SK-N-SH treated with all-trans-retinoic acid at 6 μM for 48 hours (cell line): ENCODE data around the gene NAALADL2.

Experiments
- ATAC-seq: fragments of 200-7000 bp; cut with Tn5 transposase; 3 replicates; pipeline ENCODE4 v1.9.1; 2020; ENCODE audit warnings: mild to moderate bottlenecking, moderate library complexity
- CREB5 ChIP-seq: fragments of 250-450 bp; sonication (Bioruptor Pico); IDR thresholded peaks from 2 replicates; pipeline ENCODE4 v1.5.1; 2020; ENCODE audit warnings: low read depth, mild to moderate bottlenecking, moderate library complexity
- CSDC2 ChIP-seq: fragments of 250-450 bp; sonication (Bioruptor Pico); IDR thresholded peaks from 2 replicates; pipeline ENCODE4 v1.5.0; 2020; ENCODE audit warnings: mild to moderate bottlenecking, moderate library complexity
- CSRNP3 ChIP-seq: fragments of 250-450 bp; sonication (Bioruptor Pico); IDR thresholded peaks from 2 replicates; pipeline ENCODE4 v1.5.1; 2021; ENCODE audit warnings: mild to moderate bottlenecking, moderate library complexity
- ESRRG ChIP-seq: fragments of 250-450 bp; sonication (Bioruptor Pico); IDR thresholded peaks from 2 replicates; pipeline ENCODE4 v1.6.1; 2021; ENCODE audit warnings: mild to moderate bottlenecking
- GLIS3 ChIP-seq: fragments of 250-450 bp; sonication (Bioruptor Pico); IDR thresholded peaks from 2 replicates; pipeline ENCODE4 v1.5.0; 2020; ENCODE audit warnings: mild to moderate bottlenecking, moderate library complexity
- POU6F1 ChIP-seq: fragments of 250-450 bp; sonication (Bioruptor Pico); IDR thresholded peaks from 2 replicates; pipeline ENCODE4 v1.8.0; 2021; ENCODE audit warnings: low read depth, mild to moderate bottlenecking, moderate library complexity, borderline replicate concordance
- PPARA ChIP-seq: fragments of 250-450 bp; sonication (Bioruptor Pico); IDR thresholded peaks from 2 replicates; pipeline ENCODE4 v1.5.0; 2020; ENCODE audit warnings: mild to moderate bottlenecking, borderline replicate concordance
- RARB ChIP-seq: fragments of 250-450 bp; sonication (Bioruptor Pico); IDR thresholded peaks from 2 replicates; pipeline ENCODE4 v1.8.0; 2021; ENCODE audit warnings: mild to moderate bottlenecking, moderate library complexity
- SNAI2 ChIP-seq: fragments of 250-450 bp; sonication (Bioruptor Pico); IDR thresholded peaks from 2 replicates; pipeline ENCODE4 v1.5.0; 2020; ENCODE audit warnings: mild to moderate bottlenecking, moderate library complexity
- TCF4 ChIP-seq: fragments of 250-450 bp; sonication (Bioruptor Pico); IDR thresholded peaks from 2 replicates; pipeline ENCODE4 v1.8.0; 2021; ENCODE audit warnings: mild to moderate bottlenecking, moderate library complexity, borderline replicate concordance
- TOX ChIP-seq: fragments of 250-450 bp; sonication (Bioruptor Pico); IDR thresholded peaks from 2 replicates; pipeline ENCODE4 v1.8.0; 2021; ENCODE audit warnings: mild to moderate bottlenecking, moderate library complexity, borderline replicate concordance
- TSHZ2 ChIP-seq: fragments of 250-450 bp; sonication (Bioruptor Pico); IDR thresholded peaks from 2 replicates; pipeline ENCODE4 v1.5.0; 2020; ENCODE audit warnings: mild to moderate bottlenecking, moderate library complexity
- ZFP3 ChIP-seq: fragments of 250-450 bp; sonication (Bioruptor Pico); IDR thresholded peaks from 2 replicates; pipeline ENCODE4 v1.5.0; 2020; ENCODE audit warnings: mild to moderate bottlenecking, moderate library complexity
- ZFP30 ChIP-seq: fragments of 450-650 bp; formaldehyde crosslinking; IDR thresholded peaks from 2 replicates; pipeline ENCODE4 v1.5.0; 2022; ENCODE audit warnings: mild to moderate bottlenecking, moderate library complexity
- ZNF565 ChIP-seq: fragments of 450-650 bp; formaldehyde crosslinking; conservative IDR thresholded peaks from 2 replicates; pipeline ENCODE4 v1.5.0; 2020; ENCODE audit warnings: low read depth, mild to moderate bottlenecking, moderate library complexity
- ZNF70 ChIP-seq: fragments of 450-650 bp; formaldehyde crosslinking; IDR thresholded peaks from 2 replicates; pipeline ENCODE4 v1.5.0; 2020; ENCODE audit warnings: mild to moderate bottlenecking, moderate library complexity
- ZNF8 ChIP-seq: fragments of 450-650 bp; formaldehyde crosslinking; IDR thresholded peaks from 2 replicates; pipeline ENCODE4 v1.5.0; 2020; ENCODE audit warnings: mild to moderate bottlenecking, moderate library complexity

NAALADL2 gene

GRCh38 chr3:175511219-175511785 lies 652.2 kb downstream of the NAALADL2 start:
- no peak for ATAC-seq

GRCh38 chr3:175512700-175513099 lies 653.6 kb downstream of the NAALADL2 start:
- no peak for ATAC-seq

More at GRCh38 chr3:175511219-175511785, 652.2 kb downstream of the NAALADL2 start:
- no peak for TF ChIP-seq RARB (CRISPR knock-in tag)
- no peak for TF ChIP-seq CSDC2 (CRISPR knock-in tag)
- TF ChIP-seq ZFP3 (CRISPR knock-in tag) = no peak
- no peak for TF ChIP-seq ZFP30 (CRISPR knock-in tag)
- TF ChIP-seq PPARA (CRISPR knock-in tag) = no peak

GRCh38 chr3:175518459-175518858 lies 659.3 kb downstream of the NAALADL2 start:
- ATAC-seq = no peak
- TF ChIP-seq POU6F1 (CRISPR knock-in tag) = no peak
- no peak for TF ChIP-seq ZNF8 (CRISPR knock-in tag)
- no peak for TF ChIP-seq SNAI2 (CRISPR knock-in tag)
- no peak for TF ChIP-seq CSRNP3 (CRISPR knock-in tag)
- no peak for TF ChIP-seq GLIS3
- TF ChIP-seq CSDC2 (CRISPR knock-in tag) = no peak
- no peak for TF ChIP-seq ZFP3 (CRISPR knock-in tag)
- TF ChIP-seq CREB5 (CRISPR knock-in tag) = no peak
- no peak for TF ChIP-seq ZNF565 (CRISPR knock-in tag)
- no peak for TF ChIP-seq TOX (CRISPR knock-in tag)

More at GRCh38 chr3:175512700-175513099, 653.6 kb downstream of the NAALADL2 start:
- TF ChIP-seq ZNF8 (CRISPR knock-in tag) = no peak
- TF ChIP-seq ESRRG = no peak
- TF ChIP-seq POU6F1 (CRISPR knock-in tag) = no peak
- no peak for TF ChIP-seq ZNF70 (CRISPR knock-in tag)
- no peak for TF ChIP-seq TCF4 (CRISPR knock-in tag)
- TF ChIP-seq CREB5 (CRISPR knock-in tag) = no peak
- no peak for TF ChIP-seq TSHZ2 (CRISPR knock-in tag)
- TF ChIP-seq ZNF565 (CRISPR knock-in tag) = no peak
- no peak for TF ChIP-seq CSDC2 (CRISPR knock-in tag)
- TF ChIP-seq CSRNP3 (CRISPR knock-in tag) = no peak
- TF ChIP-seq, all 23 proteins: peak for 0
